ENCODE data around the gene CDCA4. TPM values are rescaled to one million over a fixed set of nuclear protein-coding genes. Genes with fewer than 3 reads are reported as not detected.

CDCA4 gene
- total and polyA plus RNA-seq, 10 of the 15 experiments (the other 5 are each of a cell fraction or from before 2014, with no cell fraction given): 10.4 to 64.0 (median 52.1) TPM

DNA sequence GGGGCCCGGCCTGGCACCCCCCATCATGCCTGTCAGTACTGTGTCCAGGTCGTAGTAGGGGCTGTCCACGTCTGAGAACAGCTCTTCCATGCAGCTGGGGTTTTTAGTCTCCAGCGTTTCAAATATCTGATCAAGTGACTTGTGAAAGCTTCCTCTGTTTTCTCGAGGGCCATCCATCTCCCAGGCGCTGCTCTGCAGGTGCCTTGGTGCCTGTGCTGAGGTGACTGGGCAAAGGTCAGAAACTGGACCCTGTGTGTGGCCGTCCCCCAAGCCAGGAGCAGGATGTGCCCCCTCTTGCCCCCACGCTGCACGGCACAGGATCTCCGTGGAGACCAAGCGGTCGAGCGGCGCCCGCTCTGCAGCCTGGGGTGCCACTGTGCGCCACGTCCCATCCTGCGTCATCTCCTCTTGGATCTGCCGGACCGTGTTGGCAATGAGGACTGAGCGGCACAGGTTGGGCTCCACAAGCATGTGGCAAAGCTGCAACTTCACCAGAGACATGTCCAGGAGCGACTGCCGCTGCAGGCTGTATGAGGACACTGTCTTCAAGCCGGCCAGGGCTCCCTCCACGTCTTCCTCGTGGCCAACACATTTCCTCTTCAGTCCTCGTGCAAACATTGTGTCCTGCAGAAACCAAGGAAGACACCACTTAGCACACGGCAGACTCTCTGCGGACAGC is 9.4 kb downstream of the CDCA4 start:
- no TSS peak for BruUV-seq (replicated peaks)
- ATAC-seq (no peak), FAIRE-seq (no peak), DNase-seq (ENCODE audit: low read depth, low spot score) (no peak)
- Histone ChIP-seq H3K9me3 (replicated peaks; ENCODE audit: control insufficient read depth, insufficient read depth, low read length) (no peaks in the 10 kb centered on the region), H2AFZ (ENCODE audit: control insufficient read depth, low read depth, low read length) (no peak overlapping the region), H3K9ac (ENCODE audit: control insufficient read depth, insufficient read depth, low read length) (no peak overlapping the region), H3K27me3 (replicated peaks in 1 of 2; ENCODE audit: control insufficient read depth in 2 of 2, insufficient read depth in 2 of 2, low read length in 1 of 2) (no peaks in the 10 kb centered on the region), H4K20me1 (ENCODE audit: control insufficient read depth, insufficient read depth) (no peaks in the 10 kb centered on the region; the same call in none of the 2 replicates), H3K4me2 (ENCODE audit: control insufficient read depth, insufficient read depth) (no peak overlapping the region), H3K36me3 (ENCODE audit: control insufficient read depth in 2 of 2, insufficient read depth in 2 of 2, low read length in 1 of 2) (peaks cover 42 to 44% of the 10 kb centered on the region in 2 experiments), H3K4me3 (no peak overlapping the region), H3K27ac (ENCODE audit: control insufficient read depth, insufficient read depth) (no peak overlapping the region), H3K79me2 (ENCODE audit: control insufficient read depth, insufficient read depth, low read length) (peaks cover 71% of the 10 kb centered on the region), H3K4me1 (ENCODE audit: control insufficient read depth, insufficient read depth, low read length) (peaks cover 20% of the 10 kb centered on the region)
- TF ChIP-seq SIX5 (IDR thresholded peaks at IDR 0.05; ENCODE audit: low read depth, low read length, severe bottlenecking): no peak
- TF ChIP-seq, protein P1, sequence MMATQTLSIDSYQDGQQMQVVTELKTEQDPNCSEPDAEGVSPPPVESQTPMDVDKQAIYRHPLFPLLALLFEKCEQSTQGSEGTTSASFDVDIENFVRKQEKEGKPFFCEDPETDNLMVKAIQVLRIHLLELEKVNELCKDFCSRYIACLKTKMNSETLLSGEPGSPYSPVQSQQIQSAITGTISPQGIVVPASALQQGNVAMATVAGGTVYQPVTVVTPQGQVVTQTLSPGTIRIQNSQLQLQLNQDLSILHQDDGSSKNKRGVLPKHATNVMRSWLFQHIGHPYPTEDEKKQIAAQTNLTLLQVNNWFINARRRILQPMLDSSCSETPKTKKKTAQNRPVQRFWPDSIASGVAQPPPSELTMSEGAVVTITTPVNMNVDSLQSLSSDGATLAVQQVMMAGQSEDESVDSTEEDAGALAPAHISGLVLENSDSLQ (IDR thresholded peaks at IDR 0.05): no peak
- no peak for TF ChIP-seq ETV6 (conservative IDR thresholded peaks at IDR 0.05 in 1 of 2, IDR thresholded peaks at IDR 0.05 in 1 of 2; ENCODE audit: borderline replicate concordance in 1 of 2, low read depth in 1 of 2)
- POLR2A ChIA-PET: no interaction called here
- RAD21 ChIA-PET (ENCODE audit: unreplicated experiment): no interaction called here
- CTCF ChIA-PET: no interaction called here
- SMC1A ChIA-PET (ENCODE audit: uncharacterized antibody, unreplicated experiment): interaction anchor here (1.0 kb wide), 1 partner anchor 36 kb away, joined by 3 read pairs; no protein-coding TSS in a partner anchor
- WGBS (ENCODE audit: insufficient coverage, insufficient replicate concordance, low lambda C conversion rate, missing lambda C conversion rate): 86% methylated on average over 29 of the region's 29 CpGs
- intact Hi-C loops (cut with micrococcal nuclease; ENCODE audit: unreplicated experiment): no loop called here
- in situ Hi-C loops (cut with MboI): no loop called here

DNA sequence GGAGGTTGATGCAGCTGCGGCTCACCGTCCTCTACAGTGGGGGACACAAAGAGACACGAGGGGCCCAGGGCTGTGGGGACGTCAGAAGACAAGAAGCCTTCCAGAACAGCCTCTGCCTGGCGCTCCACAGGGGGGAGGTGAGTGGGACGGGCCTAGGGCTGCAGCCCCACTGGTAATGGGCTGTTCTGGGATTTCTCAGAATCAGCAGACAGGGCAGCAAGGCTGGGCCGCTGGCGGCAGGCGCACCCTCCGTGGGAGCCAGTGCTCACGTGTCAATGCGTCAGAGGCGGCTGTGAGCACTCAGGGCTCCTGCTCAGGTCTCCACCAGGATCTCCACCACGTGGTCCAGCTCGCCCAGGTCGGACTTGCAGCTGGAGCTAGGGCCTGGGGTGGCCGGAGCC is 10.0 kb downstream of the CDCA4 start:
- SMC1A ChIA-PET (ENCODE audit: uncharacterized antibody, unreplicated experiment): no interaction called here
- ATAC-seq: no peak
- no peak for FAIRE-seq
- TF ChIP-seq, protein P2, sequence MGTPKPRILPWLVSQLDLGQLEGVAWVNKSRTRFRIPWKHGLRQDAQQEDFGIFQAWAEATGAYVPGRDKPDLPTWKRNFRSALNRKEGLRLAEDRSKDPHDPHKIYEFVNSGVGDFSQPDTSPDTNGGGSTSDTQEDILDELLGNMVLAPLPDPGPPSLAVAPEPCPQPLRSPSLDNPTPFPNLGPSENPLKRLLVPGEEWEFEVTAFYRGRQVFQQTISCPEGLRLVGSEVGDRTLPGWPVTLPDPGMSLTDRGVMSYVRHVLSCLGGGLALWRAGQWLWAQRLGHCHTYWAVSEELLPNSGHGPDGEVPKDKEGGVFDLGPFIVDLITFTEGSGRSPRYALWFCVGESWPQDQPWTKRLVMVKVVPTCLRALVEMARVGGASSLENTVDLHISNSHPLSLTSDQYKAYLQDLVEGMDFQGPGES (IDR thresholded peaks at IDR 0.05): no peak
- TF ChIP-seq, protein P3, sequence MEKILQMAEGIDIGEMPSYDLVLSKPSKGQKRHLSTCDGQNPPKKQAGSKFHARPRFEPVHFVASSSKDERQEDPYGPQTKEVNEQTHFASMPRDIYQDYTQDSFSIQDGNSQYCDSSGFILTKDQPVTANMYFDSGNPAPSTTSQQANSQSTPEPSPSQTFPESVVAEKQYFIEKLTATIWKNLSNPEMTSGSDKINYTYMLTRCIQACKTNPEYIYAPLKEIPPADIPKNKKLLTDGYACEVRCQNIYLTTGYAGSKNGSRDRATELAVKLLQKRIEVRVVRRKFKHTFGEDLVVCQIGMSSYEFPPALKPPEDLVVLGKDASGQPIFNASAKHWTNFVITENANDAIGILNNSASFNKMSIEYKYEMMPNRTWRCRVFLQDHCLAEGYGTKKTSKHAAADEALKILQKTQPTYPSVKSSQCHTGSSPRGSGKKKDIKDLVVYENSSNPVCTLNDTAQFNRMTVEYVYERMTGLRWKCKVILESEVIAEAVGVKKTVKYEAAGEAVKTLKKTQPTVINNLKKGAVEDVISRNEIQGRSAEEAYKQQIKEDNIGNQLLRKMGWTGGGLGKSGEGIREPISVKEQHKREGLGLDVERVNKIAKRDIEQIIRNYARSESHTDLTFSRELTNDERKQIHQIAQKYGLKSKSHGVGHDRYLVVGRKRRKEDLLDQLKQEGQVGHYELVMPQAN (conservative IDR thresholded peaks at IDR 0.05): no peak
- TF ChIP-seq, protein P4, sequence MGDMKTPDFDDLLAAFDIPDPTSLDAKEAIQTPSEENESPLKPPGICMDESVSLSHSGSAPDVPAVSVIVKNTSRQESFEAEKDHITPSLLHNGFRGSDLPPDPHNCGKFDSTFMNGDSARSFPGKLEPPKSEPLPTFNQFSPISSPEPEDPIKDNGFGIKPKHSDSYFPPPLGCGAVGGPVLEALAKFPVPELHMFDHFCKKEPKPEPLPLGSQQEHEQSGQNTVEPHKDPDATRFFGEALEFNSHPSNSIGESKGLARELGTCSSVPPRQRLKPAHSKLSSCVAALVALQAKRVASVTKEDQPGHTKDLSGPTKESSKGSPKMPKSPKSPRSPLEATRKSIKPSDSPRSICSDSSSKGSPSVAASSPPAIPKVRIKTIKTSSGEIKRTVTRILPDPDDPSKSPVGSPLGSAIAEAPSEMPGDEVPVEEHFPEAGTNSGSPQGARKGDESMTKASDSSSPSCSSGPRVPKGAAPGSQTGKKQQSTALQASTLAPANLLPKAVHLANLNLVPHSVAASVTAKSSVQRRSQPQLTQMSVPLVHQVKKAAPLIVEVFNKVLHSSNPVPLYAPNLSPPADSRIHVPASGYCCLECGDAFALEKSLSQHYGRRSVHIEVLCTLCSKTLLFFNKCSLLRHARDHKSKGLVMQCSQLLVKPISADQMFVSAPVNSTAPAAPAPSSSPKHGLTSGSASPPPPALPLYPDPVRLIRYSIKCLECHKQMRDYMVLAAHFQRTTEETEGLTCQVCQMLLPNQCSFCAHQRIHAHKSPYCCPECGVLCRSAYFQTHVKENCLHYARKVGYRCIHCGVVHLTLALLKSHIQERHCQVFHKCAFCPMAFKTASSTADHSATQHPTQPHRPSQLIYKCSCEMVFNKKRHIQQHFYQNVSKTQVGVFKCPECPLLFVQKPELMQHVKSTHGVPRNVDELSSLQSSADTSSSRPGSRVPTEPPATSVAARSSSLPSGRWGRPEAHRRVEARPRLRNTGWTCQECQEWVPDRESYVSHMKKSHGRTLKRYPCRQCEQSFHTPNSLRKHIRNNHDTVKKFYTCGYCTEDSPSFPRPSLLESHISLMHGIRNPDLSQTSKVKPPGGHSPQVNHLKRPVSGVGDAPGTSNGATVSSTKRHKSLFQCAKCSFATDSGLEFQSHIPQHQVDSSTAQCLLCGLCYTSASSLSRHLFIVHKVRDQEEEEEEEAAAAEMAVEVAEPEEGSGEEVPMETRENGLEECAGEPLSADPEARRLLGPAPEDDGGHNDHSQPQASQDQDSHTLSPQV (IDR thresholded peaks at IDR 0.05): no peak
- TF ChIP-seq SREBF1 (IDR thresholded peaks at IDR 0.05; ENCODE audit: low read length): no peak

More for the DNA sequence above, 10.0 kb downstream of the CDCA4 start:
- Histone ChIP-seq H3K27me3 (replicated peaks in 1 of 2; ENCODE audit: control insufficient read depth in 2 of 2, insufficient read depth in 2 of 2, low read length in 1 of 2) (no peaks in the 10 kb centered on the region), H4K20me1 (ENCODE audit: control insufficient read depth, insufficient read depth) (no peaks in the 10 kb centered on the region; the same call in none of the 2 replicates), H3K4me1 (ENCODE audit: control insufficient read depth, insufficient read depth, low read length) (peaks cover 20% of the 10 kb centered on the region), H3K27ac (ENCODE audit: control insufficient read depth, insufficient read depth) (no peak overlapping the region), H3K79me2 (ENCODE audit: control insufficient read depth, insufficient read depth, low read length) (peaks cover 66% of the 10 kb centered on the region), H3K4me3 (no peak overlapping the region), H3K9me3 (replicated peaks; ENCODE audit: control insufficient read depth, insufficient read depth, low read length) (no peaks in the 10 kb centered on the region), H3K36me3 (ENCODE audit: control insufficient read depth in 2 of 2, insufficient read depth in 2 of 2, low read length in 1 of 2) (peaks cover 44 to 48% of the 10 kb centered on the region in 2 experiments), H3K4me2 (ENCODE audit: control insufficient read depth, insufficient read depth) (no peak overlapping the region), H2AFZ (ENCODE audit: control insufficient read depth, low read depth, low read length) (no peak overlapping the region), H3K9ac (ENCODE audit: control insufficient read depth, insufficient read depth, low read length) (no peak overlapping the region)
- DNase-seq (ENCODE audit: low read depth, low spot score): no peak
- 81% methylated on average over 17 of the region's 17 CpGs for WGBS (ENCODE audit: insufficient coverage, insufficient replicate concordance, low lambda C conversion rate, missing lambda C conversion rate)
- ChIA-PET CTCF (no interaction called here), RAD21 (ENCODE audit: unreplicated experiment) (no interaction called here), POLR2A (no interaction called here)
- in situ Hi-C loops (cut with MboI): no loop called here
- intact Hi-C loops (cut with micrococcal nuclease; ENCODE audit: unreplicated experiment): no loop called here
- BruUV-seq (replicated peaks): no TSS peak

All from GM12878 (cell line).